IMR-90 (cell line): ENCODE measurements around the gene DNAJC5G.

Experiments used
- BHLHE40 ChIP-seq: fragments of 150-350 bp; IDR thresholded peaks from 2 replicates; pipeline ENCODE4 v1.6.1; 2016; ENCODE audit warnings: mild to moderate bottlenecking, low read depth, low read length
- MXI1 ChIP-seq: IDR thresholded peaks from 2 replicates; pipeline ENCODE4 v1.6.1; 2012; ENCODE audit warnings: low read depth, mild to moderate bottlenecking, low read length, moderate library complexity, borderline replicate concordance
- POLR2A ChIP-seq: IDR thresholded peaks from 2 replicates; pipeline ENCODE4 v1.6.1; 2012; ENCODE audit warnings: mild to moderate bottlenecking, low read depth, low read length
- TF ChIP-seq, protein P1 (sequence below): conservative IDR thresholded peaks from 2 replicates; pipeline ENCODE4 v1.5.1; 2012; ENCODE audit warnings: mild to moderate bottlenecking, low read depth, low read length, improper control_type of control experiment
- TF ChIP-seq, protein P2 (sequence below): fragments of 150-350 bp; IDR thresholded peaks from 2 replicates; pipeline ENCODE4 v1.6.1; 2016; ENCODE audit warnings: low read depth, mild to moderate bottlenecking, low read length, moderate library complexity, borderline replicate concordance

DNA sequence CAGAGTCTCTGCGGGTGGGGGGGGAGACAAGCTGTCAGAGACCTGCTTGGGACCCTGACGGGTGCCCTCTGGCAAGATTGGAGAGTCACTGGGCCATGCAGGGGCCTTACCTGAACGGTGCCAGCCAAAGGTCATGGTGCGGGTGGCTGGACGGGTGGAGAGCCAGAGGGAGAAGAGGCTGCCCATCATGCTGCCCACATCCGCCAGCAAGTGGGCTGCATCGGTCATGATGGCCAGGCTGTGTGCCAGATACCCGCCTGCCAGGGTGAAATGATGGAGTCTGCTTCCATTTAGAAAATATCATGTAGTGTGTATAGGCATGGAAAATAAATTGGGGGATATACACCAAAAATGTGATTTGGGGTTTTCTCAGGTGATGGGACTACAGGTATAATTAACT lies 17.2 kb upstream of the DNAJC5G start:
- TF ChIP-seq, protein P1, sequence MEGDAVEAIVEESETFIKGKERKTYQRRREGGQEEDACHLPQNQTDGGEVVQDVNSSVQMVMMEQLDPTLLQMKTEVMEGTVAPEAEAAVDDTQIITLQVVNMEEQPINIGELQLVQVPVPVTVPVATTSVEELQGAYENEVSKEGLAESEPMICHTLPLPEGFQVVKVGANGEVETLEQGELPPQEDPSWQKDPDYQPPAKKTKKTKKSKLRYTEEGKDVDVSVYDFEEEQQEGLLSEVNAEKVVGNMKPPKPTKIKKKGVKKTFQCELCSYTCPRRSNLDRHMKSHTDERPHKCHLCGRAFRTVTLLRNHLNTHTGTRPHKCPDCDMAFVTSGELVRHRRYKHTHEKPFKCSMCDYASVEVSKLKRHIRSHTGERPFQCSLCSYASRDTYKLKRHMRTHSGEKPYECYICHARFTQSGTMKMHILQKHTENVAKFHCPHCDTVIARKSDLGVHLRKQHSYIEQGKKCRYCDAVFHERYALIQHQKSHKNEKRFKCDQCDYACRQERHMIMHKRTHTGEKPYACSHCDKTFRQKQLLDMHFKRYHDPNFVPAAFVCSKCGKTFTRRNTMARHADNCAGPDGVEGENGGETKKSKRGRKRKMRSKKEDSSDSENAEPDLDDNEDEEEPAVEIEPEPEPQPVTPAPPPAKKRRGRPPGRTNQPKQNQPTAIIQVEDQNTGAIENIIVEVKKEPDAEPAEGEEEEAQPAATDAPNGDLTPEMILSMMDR = no peak
- TF ChIP-seq POLR2A (no peak), BHLHE40 (no peak), MXI1 (no peak)
- TF ChIP-seq, protein P2, sequence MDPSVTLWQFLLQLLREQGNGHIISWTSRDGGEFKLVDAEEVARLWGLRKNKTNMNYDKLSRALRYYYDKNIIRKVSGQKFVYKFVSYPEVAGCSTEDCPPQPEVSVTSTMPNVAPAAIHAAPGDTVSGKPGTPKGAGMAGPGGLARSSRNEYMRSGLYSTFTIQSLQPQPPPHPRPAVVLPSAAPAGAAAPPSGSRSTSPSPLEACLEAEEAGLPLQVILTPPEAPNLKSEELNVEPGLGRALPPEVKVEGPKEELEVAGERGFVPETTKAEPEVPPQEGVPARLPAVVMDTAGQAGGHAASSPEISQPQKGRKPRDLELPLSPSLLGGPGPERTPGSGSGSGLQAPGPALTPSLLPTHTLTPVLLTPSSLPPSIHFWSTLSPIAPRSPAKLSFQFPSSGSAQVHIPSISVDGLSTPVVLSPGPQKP = no peak
